NCI-H345 treated with DMSO at 0.1 percent for 48 hours (cell line): Measurements from ENCODE around the gene CAMTA1.

ENCODE experiments used
- DNase-seq: peaks from one replicate; lab custom pipeline; 2025; ENCODE audit not compliant: unreplicated experiment; lab: John Stamatoyannopoulos, UW

The CAMTA1 gene

GRCh38 chr1:7795406-7795805, 1010.2 kb downstream of the CAMTA1 start:
- DNase-seq, result no peak

GRCh38 chr1:7805460-7805859, 1020.2 kb downstream of the CAMTA1 start:
- no peak for DNase-seq

GRCh38 chr1:7808253-7808844, 1023.1 kb downstream of the CAMTA1 start:
- DNase-seq, result peak; percentile 13

GRCh38 chr1:7809742-7810141, 1024.5 kb downstream of the CAMTA1 start:
- DNase-seq, result no peak

GRCh38 chr1:7810395-7810794, 1025.1 kb downstream of the CAMTA1 start:
- DNase-seq, result no peak

- DNase-seq, result no peak
Observed at GRCh38 chr1:7811476-7811875, 1026.2 kb downstream of the CAMTA1 start.

GRCh38 chr1:7813677-7814373, 1028.6 kb downstream of the CAMTA1 start:
- no peak for DNase-seq
